ENCODE data around the gene GRN. TPM values are rescaled to one million over a fixed set of nuclear protein-coding genes. Genes with fewer than 3 reads are reported as not detected.

GRN gene
- total RNA-seq, 2 experiments from 2014 or later: 47.1 to 50.5 TPM

DNA sequence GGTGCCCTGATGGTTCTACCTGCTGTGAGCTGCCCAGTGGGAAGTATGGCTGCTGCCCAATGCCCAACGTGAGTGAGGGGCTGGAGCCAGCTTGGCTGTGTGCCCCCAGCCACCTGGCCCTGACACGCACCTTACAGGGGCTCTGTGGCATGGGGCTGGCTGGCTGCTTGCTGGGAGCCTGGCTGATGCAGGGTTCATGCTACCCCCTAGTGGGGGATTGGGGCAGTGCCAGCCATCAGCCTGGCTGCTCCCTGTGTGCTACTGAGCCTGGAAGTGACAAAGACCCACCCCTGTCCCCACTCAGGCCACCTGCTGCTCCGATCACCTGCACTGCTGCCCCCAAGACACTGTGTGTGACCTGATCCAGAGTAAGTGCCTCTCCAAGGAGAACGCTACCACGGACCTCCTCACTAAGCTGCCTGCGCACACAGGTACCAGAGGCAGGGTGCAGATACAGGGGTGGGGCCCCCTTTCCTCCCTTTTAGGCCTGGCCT, 5.7 kb downstream of the GRN start:
- CTCF ChIA-PET: interaction anchor here (0.6 to 3.2 kb wide), 12 partner anchors 9 to 180 kb away, joined by 3 to 13 read pairs (median 4); partner anchors contain the start of gene FAM171A2
- Mint-ChIP-seq H3K4me1 (ENCODE audit: low read depth) (peaks cover 8% of the 10 kb centered on the region), H3K4me3 (no peak overlapping the region), H3K36me3 (ENCODE audit: low read depth) (peaks cover 5% of the 10 kb centered on the region), H3K9me3 (no peaks in the 10 kb centered on the region), H3K27me3 (ENCODE audit: low read depth) (peaks cover 3% of the 10 kb centered on the region), H3K27ac (no peak overlapping the region)
- intact Hi-C loops (cut with micrococcal nuclease): loop anchor here (5.0 kb wide), 1 partner anchor 228 kb away; the partner anchor contains the start of gene HDAC5
- DNase-seq: peak; percentile 81

DNA sequence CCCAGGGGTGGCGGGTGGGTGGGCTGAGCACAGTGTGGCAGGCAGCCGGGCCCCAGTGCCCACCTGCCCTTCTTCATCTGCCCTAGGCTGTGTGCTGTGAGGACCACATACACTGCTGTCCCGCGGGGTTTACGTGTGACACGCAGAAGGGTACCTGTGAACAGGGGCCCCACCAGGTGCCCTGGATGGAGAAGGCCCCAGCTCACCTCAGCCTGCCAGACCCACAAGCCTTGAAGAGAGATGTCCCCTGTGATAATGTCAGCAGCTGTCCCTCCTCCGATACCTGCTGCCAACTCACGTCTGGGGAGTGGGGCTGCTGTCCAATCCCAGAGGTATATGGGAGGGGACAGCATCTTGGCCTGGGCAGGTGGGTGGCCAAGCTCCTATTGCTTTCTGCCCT, 6.4 kb downstream of the GRN start:
- CTCF ChIA-PET: interaction anchor here (0.6 to 3.2 kb wide), 9 partner anchors 11 to 643 kb away, joined by 3 to 13 read pairs (median 5); partner anchors contain the start of gene FAM171A2
- Mint-ChIP-seq H3K27ac (no peak overlapping the region), H3K9me3 (no peaks in the 10 kb centered on the region), H3K4me1 (ENCODE audit: low read depth) (peaks cover 3% of the 10 kb centered on the region), H3K4me3 (no peak overlapping the region), H3K36me3 (ENCODE audit: low read depth) (peaks cover 5% of the 10 kb centered on the region), H3K27me3 (ENCODE audit: low read depth) (peaks cover 3% of the 10 kb centered on the region)
- intact Hi-C loops (cut with micrococcal nuclease): loop anchor here (5.0 kb wide), 1 partner anchor 229 kb away; the partner anchor contains the start of gene HDAC5
- no peak for DNase-seq

DNA sequence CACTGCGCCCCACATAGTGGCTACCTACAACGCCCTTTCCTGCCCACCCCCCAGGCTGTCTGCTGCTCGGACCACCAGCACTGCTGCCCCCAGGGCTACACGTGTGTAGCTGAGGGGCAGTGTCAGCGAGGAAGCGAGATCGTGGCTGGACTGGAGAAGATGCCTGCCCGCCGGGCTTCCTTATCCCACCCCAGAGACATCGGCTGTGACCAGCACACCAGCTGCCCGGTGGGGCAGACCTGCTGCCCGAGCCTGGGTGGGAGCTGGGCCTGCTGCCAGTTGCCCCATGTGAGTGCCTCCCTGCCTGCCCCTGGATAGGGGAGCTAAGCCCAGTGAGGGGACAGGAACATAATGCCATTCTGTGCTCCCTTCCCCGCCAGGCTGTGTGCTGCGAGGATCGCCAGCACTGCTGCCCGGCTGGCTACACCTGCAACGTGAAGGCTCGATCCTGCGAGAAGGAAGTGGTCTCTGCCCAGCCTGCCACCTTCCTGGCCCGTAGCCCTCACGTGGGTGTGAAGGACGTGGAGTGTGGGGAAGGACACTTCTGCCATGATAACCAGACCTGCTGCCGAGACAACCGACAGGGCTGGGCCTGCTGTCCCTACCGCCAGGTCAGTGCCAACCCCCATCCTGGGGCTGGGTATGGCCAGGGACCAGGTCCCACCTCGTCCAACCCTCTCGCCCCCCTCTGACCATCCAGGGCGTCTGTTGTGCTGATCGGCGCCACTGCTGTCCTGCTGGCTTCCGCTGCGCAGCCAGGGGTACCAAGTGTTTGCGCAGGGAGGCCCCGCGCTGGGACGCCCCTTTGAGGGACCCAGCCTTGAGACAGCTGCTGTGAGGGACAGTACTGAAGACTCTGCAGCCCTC, 7.1 kb downstream of the GRN start:
- peaks cover 5% of the 10 kb centered on the region for H3K36me3 Mint-ChIP-seq (ENCODE audit: low read depth)
- peaks cover 3% of the 10 kb centered on the region for H3K27me3 Mint-ChIP-seq (ENCODE audit: low read depth)
- CTCF ChIA-PET: interaction anchor here (0.6 to 3.2 kb wide), 8 partner anchors 11 to 642 kb away, joined by 3 to 13 read pairs (median 4); partner anchors contain the start of gene FAM171A2
- intact Hi-C loops (cut with micrococcal nuclease): loop anchor here (5.0 kb wide), 1 partner anchor 230 kb away; the partner anchor contains the start of gene HDAC5
- H3K4me1 Mint-ChIP-seq (ENCODE audit: low read depth): peaks cover 3% of the 10 kb centered on the region
- H3K27ac Mint-ChIP-seq: no peak overlapping the region
- DNase-seq: no peak
- no peaks in the 10 kb centered on the region for H3K9me3 Mint-ChIP-seq
- H3K4me3 Mint-ChIP-seq: no peak overlapping the region

DNA sequence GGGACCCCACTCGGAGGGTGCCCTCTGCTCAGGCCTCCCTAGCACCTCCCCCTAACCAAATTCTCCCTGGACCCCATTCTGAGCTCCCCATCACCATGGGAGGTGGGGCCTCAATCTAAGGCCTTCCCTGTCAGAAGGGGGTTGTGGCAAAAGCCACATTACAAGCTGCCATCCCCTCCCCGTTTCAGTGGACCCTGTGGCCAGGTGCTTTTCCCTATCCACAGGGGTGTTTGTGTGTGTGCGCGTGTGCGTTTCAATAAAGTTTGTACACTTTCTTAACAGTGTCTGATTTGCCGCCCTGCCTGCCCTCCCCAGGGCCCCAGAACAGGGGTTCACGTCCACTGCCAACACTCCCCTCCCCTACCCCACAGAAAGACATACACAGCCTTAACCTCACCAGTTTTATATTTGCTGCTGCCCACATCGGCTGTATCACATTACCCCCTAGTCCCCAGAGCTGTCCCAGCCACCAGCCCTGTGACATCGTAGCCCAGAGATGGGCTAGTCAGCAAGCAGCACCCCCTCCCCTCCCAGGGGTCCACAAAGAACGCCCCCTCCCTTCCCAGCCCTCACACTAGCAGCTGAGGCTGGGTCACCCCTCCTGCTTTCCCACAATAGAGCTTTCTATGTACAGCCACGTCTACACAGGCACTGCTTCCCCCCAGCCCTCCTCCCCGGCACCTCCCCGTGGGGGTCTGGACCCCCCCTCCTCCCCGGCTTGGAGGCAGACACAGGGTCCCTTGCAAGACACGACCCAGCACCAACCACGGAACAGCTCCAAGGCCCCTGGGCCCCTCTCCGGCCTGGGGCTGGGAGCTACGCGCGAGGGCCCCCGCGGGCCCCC, 7.9 kb downstream of the GRN start:
- no peaks in the 10 kb centered on the region for H3K9me3 Mint-ChIP-seq
- CTCF ChIA-PET: interaction anchor here (0.8 to 3.2 kb wide), 9 partner anchors 7 to 143 kb away, joined by 3 to 13 read pairs (median 4); partner anchors contain the start of genes FAM171A2 and GRN
- intact Hi-C loops (cut with micrococcal nuclease): loop anchor here (5.0 kb wide), 1 partner anchor 231 kb away; the partner anchor contains the start of gene HDAC5
- H3K4me3 Mint-ChIP-seq: peak overlapping the region; percentile 52
- DNase-seq: no peak
- H3K36me3 Mint-ChIP-seq (ENCODE audit: low read depth): peaks cover 5% of the 10 kb centered on the region
- peaks cover 3% of the 10 kb centered on the region for H3K27me3 Mint-ChIP-seq (ENCODE audit: low read depth)
- no peak overlapping the region for H3K27ac Mint-ChIP-seq
- peaks cover 3% of the 10 kb centered on the region for H3K4me1 Mint-ChIP-seq (ENCODE audit: low read depth)

DNA sequence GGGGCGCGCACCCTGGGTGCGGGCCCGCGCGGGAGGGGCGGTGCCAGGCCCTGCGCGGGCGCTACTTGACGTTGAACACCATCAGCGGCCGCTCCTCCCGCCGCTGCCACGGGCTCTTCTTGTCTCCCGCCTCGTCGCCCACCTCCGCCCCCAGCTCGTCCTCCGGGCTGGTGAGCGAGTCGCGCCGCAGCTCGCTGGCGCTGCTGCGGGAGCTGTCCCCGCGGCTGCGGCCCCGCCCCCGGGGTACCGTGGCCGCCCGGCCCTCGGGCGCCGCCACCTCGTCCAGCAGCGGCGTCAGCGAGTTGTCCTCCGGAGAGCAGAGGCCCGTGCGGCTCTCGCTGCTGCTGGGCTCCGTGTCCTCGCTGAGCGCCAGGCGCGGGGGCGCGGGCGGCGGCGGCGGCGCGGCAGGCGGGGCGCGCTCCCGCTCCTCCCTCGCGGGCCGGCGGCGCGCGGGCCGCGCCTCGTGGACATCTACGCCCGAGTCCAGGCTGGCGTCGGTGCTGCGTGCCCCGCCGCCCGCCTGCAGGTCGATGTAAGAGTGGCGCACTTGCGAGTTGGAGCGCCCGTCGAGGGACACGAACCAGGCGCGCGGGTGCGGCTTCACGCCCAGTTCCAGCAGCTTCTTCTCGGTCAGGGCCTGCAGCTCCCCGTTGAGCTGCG, 8.7 kb downstream of the GRN start:
- CTCF ChIA-PET: interaction anchor here (0.8 to 3.2 kb wide), 10 partner anchors 8 to 181 kb away, joined by 3 to 13 read pairs (median 4); partner anchors contain the start of genes FAM171A2 and GRN
- DNase-seq: no peak
- intact Hi-C loops (cut with micrococcal nuclease): loop anchor here (5.0 kb wide), 1 partner anchor 232 kb away; the partner anchor contains the start of gene HDAC5
- H3K9me3 Mint-ChIP-seq: no peaks in the 10 kb centered on the region
- peaks cover 5% of the 10 kb centered on the region for H3K36me3 Mint-ChIP-seq (ENCODE audit: low read depth)
- H3K4me3 Mint-ChIP-seq: peak overlapping the region; percentile 36
- no peak overlapping the region for H3K27ac Mint-ChIP-seq
- peaks cover 3% of the 10 kb centered on the region for H3K27me3 Mint-ChIP-seq (ENCODE audit: low read depth)
- peaks cover 4% of the 10 kb centered on the region for H3K4me1 Mint-ChIP-seq (ENCODE audit: low read depth)

DNA sequence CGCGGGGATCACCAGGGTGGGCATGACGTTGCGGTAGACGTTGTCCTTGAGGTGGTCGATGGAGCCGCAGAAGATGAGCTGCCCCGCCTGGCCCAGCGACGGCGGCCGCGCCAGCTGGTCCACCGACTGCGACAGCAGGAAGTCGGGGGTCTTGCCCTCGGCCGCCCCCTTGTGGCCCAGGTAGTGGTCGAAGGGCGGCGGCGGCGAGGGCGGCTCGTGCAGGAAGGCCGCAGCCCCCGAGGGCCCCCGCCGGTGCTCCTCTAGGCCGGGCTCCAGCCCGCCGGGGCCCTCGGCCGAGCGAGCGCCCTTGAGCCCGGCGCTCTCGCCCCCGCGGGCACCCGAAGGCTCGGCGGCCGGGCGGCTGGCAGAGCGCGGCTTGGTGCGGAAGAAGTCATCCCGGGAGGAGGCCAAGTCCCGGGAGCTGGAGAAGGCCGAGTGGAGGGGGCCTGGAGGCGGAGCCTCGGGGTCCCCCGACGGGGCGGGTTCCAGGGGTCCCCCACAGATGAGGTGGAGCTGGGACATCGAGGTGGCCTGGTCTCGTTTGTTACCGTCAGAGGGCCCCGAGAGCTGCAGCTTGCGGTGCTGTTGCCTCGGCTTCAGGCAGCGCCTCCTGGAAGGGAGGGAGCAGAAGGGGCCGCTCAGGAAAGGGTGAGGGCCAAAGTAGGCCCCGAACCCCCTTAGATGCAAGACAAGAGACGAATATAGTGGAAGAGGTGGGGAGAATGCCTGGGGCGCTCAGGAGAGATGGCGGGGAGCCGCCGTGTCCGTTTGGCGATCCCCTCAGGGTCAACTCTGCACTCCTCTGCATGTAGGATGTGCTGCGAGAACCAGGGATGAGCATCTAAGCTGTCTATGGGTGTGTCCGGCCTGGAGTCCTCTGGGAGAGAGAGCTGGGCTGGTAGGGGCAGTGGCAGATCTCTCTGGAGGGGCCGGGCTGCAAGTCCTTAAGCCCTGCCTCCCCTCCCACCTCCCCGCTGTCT, 9.8 kb downstream of the GRN start:
- CTCF ChIA-PET: interaction anchor here (0.5 to 2.2 kb wide), 10 partner anchors 9 to 364 kb away, joined by 3 to 11 read pairs (median 4); partner anchors contain the start of gene GRN
- DNase-seq: peak; percentile 47
- no peaks in the 10 kb centered on the region for H3K9me3 Mint-ChIP-seq
- peak overlapping the region; percentile 66 for H3K4me3 Mint-ChIP-seq
- H3K27ac Mint-ChIP-seq: no peak overlapping the region
- H3K27me3 Mint-ChIP-seq (ENCODE audit: low read depth): peaks cover 3% of the 10 kb centered on the region
- intact Hi-C loops (cut with micrococcal nuclease): loop anchor here (5.0 kb wide), 1 partner anchor 233 kb away; the partner anchor contains the start of gene HDAC5
- peaks cover 7% of the 10 kb centered on the region for H3K4me1 Mint-ChIP-seq (ENCODE audit: low read depth)
- H3K36me3 Mint-ChIP-seq (ENCODE audit: low read depth): peaks cover 5% of the 10 kb centered on the region

DNA sequence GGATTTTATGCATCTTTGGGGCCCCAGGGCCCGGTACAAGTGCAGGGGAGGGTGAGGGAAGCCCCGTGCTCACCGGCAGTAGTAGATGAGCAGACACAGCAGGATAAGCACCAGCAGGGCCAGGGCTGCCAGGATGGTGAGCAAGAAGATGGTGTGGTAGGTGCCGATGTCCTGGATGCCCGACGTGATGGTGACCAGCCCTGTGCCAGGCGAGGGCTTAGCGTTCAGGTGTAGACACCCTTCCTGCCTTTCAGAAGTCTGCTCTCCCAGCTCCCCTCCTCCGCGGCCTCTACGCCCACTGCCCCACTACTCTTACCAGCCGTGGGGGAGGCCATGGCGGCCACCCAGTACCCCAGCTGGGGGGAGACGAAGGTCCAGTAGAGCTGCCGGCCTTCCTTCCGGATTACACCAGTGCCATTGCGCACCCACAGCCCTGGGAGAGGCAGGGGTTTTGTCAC, 10.6 kb downstream of the GRN start:
- DNase-seq: no peak
- CTCF ChIA-PET: interaction anchor here (0.5 to 2.2 kb wide), 3 partner anchors 11 to 363 kb away, joined by 3 to 6 read pairs (median 5); no protein-coding TSS in a partner anchor
- Mint-ChIP-seq H3K4me3 (no peak overlapping the region), H3K9me3 (no peaks in the 10 kb centered on the region), H3K4me1 (ENCODE audit: low read depth) (peaks cover 7% of the 10 kb centered on the region), H3K36me3 (ENCODE audit: low read depth) (peaks cover 5% of the 10 kb centered on the region), H3K27me3 (ENCODE audit: low read depth) (peaks cover 3% of the 10 kb centered on the region), H3K27ac (no peak overlapping the region)
- intact Hi-C loops (cut with micrococcal nuclease): no loop called here

DNA sequence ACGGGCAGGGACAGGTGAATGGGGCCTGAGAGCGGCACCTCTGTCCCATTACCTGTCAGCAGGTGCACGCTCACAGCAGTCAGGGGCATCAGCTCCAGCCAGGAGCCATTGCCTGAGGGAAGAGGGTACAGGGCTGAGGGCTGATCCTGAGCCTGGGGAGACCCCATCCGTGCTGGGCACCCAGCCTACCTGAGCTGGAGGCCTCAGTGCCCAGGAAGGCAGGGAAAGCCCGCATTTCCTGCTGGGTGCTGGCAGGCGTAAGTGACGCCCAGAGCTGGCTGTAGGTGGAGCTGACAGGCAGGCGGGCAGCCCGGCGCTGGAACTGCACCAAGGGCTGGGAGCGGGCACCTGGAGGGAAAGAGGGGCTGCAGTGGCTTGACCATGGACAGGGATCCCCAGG, 11.1 kb downstream of the GRN start:
- no peak overlapping the region for H3K4me3 Mint-ChIP-seq
- H3K9me3 Mint-ChIP-seq: no peaks in the 10 kb centered on the region
- DNase-seq: no peak
- H3K4me1 Mint-ChIP-seq (ENCODE audit: low read depth): peaks cover 7% of the 10 kb centered on the region
- intact Hi-C loops (cut with micrococcal nuclease): no loop called here
- CTCF ChIA-PET: interaction anchor here (0.6 to 2.2 kb wide), 3 partner anchors 11 to 184 kb away, joined by 3 to 5 read pairs (median 3); no protein-coding TSS in a partner anchor
- H3K36me3 Mint-ChIP-seq (ENCODE audit: low read depth): peaks cover 5% of the 10 kb centered on the region
- peaks cover 4% of the 10 kb centered on the region for H3K27me3 Mint-ChIP-seq (ENCODE audit: low read depth)
- no peak overlapping the region for H3K27ac Mint-ChIP-seq

DNA sequence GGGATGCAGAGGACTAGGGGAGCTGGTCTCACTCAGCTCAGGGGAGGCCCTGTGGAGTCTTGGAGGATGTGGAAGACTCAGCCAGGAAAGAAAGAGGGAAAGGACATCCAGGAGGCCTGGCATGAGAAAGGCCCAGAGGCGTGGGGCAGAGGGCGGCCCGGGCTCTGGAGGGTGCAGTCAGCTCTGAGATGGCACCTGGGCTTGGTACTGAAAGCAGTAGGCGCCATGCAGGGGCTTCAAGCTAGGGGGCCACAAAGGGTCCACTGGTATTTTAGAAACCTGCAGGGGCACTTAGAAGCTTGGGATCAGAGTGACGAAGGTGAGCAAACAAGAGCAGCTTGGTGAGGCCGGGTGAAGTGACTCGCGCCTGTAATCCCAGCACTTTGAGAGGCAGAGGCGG, 13.0 kb downstream of the GRN start:
- H3K9me3 Mint-ChIP-seq: no peaks in the 10 kb centered on the region
- no peaks in the 10 kb centered on the region for H3K36me3 Mint-ChIP-seq (ENCODE audit: low read depth)
- no peak for DNase-seq
- CTCF ChIA-PET: interaction anchor here (0.5 to 1.4 kb wide), 9 partner anchors 8 to 512 kb away, joined by 3 to 5 read pairs (median 3); partner anchors contain the start of gene GRN
- H3K27ac Mint-ChIP-seq: no peak overlapping the region
- intact Hi-C loops (cut with micrococcal nuclease): no loop called here
- H3K27me3 Mint-ChIP-seq (ENCODE audit: low read depth): peaks cover 3% of the 10 kb centered on the region
- H3K4me1 Mint-ChIP-seq (ENCODE audit: low read depth): peaks cover 5% of the 10 kb centered on the region
- H3K4me3 Mint-ChIP-seq: no peak overlapping the region

DNA sequence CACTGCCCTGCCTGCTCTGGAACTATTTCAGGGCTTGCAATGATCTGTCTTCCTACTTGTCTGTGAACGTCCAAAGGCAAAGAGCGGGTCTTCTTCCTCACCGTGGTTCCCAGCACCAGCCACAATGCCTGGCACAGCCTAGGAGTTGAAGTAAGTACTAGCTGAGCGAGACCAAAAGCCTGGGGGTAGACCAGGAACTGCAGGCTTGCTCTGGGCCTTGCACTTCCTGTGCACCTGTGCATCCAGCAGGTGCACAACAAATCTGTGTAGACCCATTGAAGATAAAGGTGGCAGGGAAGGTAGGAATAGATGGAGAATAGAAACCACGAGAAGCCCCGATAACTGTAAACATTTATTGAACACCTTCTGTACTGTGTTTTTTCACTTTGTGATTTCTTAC, 13.9 kb downstream of the GRN start:
- Mint-ChIP-seq H3K4me3 (no peak overlapping the region), H3K4me1 (ENCODE audit: low read depth) (peaks cover 4% of the 10 kb centered on the region), H3K36me3 (ENCODE audit: low read depth) (no peaks in the 10 kb centered on the region), H3K27ac (no peak overlapping the region), H3K27me3 (ENCODE audit: low read depth) (peaks cover 2% of the 10 kb centered on the region), H3K9me3 (no peaks in the 10 kb centered on the region)
- CTCF ChIA-PET: interaction anchor here (0.8 to 2.1 kb wide), 3 partner anchors 11 to 175 kb away, joined by 3 to 7 read pairs (median 3); no protein-coding TSS in a partner anchor
- no peak for DNase-seq
- intact Hi-C loops (cut with micrococcal nuclease): no loop called here

All from activated naive CD4-positive, alpha-beta T cell treated with anti-CD3 and anti-CD28 coated beads for 36 hours (primary cell).